ENCODE measurements around the gene PLK5. TPM values are rescaled to one million over a fixed set of nuclear protein-coding genes. Genes with fewer than 3 reads are reported as not detected.
A peak's percentile ranks its signal among the peaks of the same experiment; 100 is the strongest.

PLK5 gene
- total RNA-seq, 1 donor from 2014 or later = 0.26 TPM

DNA sequence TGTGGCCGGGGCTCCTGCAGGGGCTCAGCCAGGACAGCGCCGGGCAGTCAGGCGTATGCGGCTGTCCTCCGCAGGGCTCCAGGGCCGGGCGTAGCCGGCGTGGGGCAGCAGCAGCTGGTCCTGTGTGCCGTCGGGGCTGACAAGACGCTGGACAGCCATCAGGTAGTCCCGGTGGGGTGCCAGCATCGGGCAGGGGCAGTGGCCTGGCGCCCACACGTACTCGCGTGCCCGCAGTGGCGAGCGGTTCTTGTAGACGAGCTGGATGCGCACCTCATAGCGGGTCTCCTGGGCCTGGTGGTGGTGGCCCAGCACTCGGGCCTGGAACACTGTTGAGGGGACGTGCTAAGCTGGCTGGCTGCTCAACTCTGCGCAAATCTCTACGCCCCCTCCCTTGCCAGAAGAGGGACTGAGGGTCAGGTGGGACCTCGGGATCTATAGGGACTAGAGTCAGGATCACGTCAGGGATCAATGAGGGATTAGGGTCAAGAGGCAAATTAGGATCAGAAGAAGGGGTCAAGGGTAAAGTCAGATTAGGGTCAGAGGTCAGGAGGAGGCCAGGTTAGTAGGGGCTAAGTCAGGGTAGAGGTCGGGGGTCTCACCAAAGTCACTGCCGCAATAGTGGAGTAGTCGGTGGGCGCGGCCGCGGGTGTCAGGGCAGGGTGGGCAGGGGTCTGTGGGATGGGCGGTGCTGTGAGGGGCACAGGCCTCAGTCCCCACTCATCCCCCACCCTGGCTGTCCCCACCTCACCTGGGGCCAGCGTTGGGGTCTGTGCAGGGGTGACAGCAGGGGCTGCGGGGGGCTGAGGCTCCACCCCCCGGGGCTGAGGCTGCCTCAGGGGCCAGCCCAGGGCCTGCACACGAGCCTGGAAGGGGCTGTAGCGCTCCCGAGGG, 17.6 kb upstream of the PLK5 start:
- peaks cover 38% of the 10 kb centered on the region for H3K27me3 Mint-ChIP-seq
- no peak for DNase-seq (ENCODE audit: low spot score, unreplicated experiment)
- H3K4me3 Mint-ChIP-seq (ENCODE audit: low read depth) = no peak overlapping the region
- no peaks in the 10 kb centered on the region for H3K9me3 Mint-ChIP-seq (ENCODE audit: low read depth)
- TF ChIP-seq, protein P1, sequence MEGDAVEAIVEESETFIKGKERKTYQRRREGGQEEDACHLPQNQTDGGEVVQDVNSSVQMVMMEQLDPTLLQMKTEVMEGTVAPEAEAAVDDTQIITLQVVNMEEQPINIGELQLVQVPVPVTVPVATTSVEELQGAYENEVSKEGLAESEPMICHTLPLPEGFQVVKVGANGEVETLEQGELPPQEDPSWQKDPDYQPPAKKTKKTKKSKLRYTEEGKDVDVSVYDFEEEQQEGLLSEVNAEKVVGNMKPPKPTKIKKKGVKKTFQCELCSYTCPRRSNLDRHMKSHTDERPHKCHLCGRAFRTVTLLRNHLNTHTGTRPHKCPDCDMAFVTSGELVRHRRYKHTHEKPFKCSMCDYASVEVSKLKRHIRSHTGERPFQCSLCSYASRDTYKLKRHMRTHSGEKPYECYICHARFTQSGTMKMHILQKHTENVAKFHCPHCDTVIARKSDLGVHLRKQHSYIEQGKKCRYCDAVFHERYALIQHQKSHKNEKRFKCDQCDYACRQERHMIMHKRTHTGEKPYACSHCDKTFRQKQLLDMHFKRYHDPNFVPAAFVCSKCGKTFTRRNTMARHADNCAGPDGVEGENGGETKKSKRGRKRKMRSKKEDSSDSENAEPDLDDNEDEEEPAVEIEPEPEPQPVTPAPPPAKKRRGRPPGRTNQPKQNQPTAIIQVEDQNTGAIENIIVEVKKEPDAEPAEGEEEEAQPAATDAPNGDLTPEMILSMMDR (IDR thresholded peaks at IDR 0.05; ENCODE audit: unreplicated experiment) = no peak
- no peak overlapping the region for H3K27ac Mint-ChIP-seq
- peaks cover 4% of the 10 kb centered on the region for H3K4me1 Mint-ChIP-seq (ENCODE audit: low read depth)
- peaks cover 2% of the 10 kb centered on the region for H3K36me3 Mint-ChIP-seq (ENCODE audit: insufficient read depth)

DNA sequence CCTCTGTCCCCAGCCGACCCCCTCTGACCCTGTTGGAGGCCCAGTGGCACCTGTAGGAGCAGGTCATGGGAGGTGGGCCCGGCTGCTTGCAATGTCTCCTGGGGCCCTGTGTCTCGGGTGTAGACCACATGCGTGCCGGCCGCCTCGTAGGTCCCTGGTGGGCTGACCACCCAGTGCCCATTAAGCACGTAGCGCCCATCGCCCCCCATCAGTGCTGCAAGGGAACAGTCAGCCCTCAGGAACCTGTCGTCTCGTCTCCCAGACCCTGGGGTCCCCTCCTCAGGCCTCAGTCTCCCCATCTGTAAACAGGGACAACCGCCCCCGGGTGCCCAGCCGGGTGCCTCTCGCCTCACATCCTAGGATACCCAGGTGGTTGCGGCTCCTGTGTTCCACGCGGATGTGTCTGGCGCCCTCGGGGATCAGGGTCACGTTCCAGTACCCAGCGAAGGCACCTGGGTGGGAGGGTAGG, 16.7 kb upstream of the PLK5 start:
- no peak for DNase-seq (ENCODE audit: low spot score, unreplicated experiment)
- Mint-ChIP-seq H3K27me3 (peaks cover 40% of the 10 kb centered on the region), H3K36me3 (ENCODE audit: insufficient read depth) (peaks cover 2% of the 10 kb centered on the region), H3K4me3 (ENCODE audit: low read depth) (no peak overlapping the region), H3K9me3 (ENCODE audit: low read depth) (no peaks in the 10 kb centered on the region), H3K4me1 (ENCODE audit: low read depth) (peaks cover 3% of the 10 kb centered on the region), H3K27ac (no peak overlapping the region)
- TF ChIP-seq, protein P1 (IDR thresholded peaks at IDR 0.05; ENCODE audit: unreplicated experiment) = no peak

DNA sequence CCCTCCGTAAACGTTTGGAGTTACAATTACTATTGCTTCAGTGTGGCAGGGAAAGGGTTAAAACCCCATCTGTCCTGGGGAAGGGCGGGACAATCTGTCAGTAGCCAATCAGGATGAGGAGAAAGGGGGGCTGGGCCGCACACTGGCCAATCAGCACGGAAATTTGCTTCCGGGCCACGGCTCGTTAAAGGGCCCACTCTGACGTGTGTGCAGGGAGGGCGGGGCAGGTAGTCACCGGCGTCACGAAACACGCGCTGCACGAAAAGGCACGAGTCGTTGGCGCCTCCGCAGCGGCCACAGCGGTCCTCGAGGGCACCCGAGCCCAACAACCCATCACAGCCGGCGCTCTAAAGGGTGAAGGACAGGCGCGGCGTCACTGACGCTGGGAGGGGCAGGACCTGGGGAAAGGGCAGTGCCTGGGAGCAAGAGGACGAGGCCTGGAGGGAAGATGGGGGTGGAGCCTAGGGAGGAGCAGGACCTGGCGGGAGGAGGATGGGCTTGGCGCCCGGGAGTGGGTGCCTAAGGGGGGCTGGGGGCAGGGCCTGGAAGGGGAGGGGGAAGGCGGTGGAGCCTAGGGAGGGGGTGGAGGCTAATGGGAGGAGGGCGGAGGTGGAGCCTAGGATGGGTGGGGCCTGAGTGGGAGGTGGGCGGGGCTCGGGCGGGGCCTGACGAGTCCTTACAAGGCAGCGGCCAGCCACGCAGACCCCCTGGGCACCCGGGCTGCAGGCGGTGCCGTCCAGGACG, 15.9 kb upstream of the PLK5 start:
- peak; percentile 82 for DNase-seq (ENCODE audit: low spot score, unreplicated experiment)
- Mint-ChIP-seq H3K4me3 (ENCODE audit: low read depth) (peak overlapping the region; percentile 81), H3K27me3 (peaks cover 38% of the 10 kb centered on the region), H3K4me1 (ENCODE audit: low read depth) (peaks cover 3% of the 10 kb centered on the region), H3K27ac (peak overlapping the region; percentile 93), H3K36me3 (ENCODE audit: insufficient read depth) (peaks cover 2% of the 10 kb centered on the region), H3K9me3 (ENCODE audit: low read depth) (no peaks in the 10 kb centered on the region)
- TF ChIP-seq, protein P1 (IDR thresholded peaks at IDR 0.05; ENCODE audit: unreplicated experiment) = no peak

DNA sequence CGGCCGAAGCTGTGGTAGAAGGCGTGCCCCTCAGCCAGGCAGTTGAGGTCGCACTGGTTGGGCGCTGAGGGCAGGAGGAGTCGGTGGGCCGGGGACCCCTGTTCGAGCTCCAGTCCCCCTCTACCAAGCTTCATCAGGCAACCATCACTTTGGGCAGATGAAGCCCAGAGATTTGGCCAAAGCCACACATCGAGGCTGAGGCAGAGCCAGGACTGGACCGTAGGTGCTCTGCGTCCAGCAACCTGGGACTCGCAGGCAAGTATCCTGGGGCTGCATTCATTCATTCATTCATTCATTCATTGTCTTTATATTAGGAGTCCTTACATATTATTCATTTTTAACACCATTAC, 15.4 kb upstream of the PLK5 start:
- no peak overlapping the region for H3K27ac Mint-ChIP-seq
- H3K9me3 Mint-ChIP-seq (ENCODE audit: low read depth) = no peaks in the 10 kb centered on the region
- H3K4me3 Mint-ChIP-seq (ENCODE audit: low read depth) = no peak overlapping the region
- H3K36me3 Mint-ChIP-seq (ENCODE audit: insufficient read depth) = peaks cover 2% of the 10 kb centered on the region
- peaks cover 35% of the 10 kb centered on the region for H3K27me3 Mint-ChIP-seq
- TF ChIP-seq, protein P1 (IDR thresholded peaks at IDR 0.05; ENCODE audit: unreplicated experiment) = no peak
- DNase-seq (ENCODE audit: low spot score, unreplicated experiment) = no peak
- H3K4me1 Mint-ChIP-seq (ENCODE audit: low read depth) = peaks cover 3% of the 10 kb centered on the region

DNA sequence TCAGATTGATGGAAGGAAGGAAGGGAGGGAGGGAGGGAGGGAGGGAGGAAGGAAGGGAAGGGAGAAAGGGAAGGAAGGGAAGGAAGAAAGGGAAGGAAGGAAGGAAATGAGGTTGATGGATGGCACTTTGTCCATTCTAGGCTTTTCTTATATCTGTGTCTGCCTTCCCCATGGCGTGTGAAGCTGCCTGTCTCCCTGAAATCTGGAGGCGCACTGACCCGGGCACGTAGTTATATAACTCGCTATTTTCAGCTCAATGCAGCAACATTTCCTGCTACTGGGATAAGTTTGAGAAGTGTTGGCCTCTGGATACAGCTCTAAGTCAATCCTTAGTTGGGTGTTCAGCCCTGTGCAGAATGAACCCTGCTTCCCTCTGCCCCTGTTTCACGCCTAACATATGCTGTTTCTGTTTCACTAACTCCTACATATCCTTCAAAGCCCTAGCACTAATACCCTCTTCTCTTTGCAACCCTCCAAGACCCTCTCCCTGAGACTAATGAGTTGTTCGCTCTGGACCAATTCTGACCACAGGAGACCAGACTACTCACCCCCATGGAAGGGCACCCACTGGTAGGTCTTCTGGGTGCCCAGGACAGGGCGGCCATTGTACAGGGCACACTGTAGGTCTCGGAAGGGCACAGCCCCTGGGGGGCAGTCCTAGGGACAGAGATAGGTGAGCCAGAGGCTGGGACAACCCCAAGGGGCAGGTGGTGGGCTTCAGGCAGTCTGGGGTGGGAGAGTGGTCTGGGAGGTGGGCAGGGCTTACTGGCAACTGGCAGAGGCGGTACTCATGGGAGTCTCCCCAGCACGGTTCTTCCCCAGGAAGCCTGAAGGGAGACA, 14.1 kb upstream of the PLK5 start:
- Mint-ChIP-seq H3K4me3 (ENCODE audit: low read depth) (no peak overlapping the region), H3K4me1 (ENCODE audit: low read depth) (peaks cover 3% of the 10 kb centered on the region), H3K36me3 (ENCODE audit: insufficient read depth) (peaks cover 2% of the 10 kb centered on the region), H3K9me3 (ENCODE audit: low read depth) (no peaks in the 10 kb centered on the region), H3K27ac (no peak overlapping the region), H3K27me3 (peaks cover 34% of the 10 kb centered on the region)
- TF ChIP-seq, protein P1 (IDR thresholded peaks at IDR 0.05; ENCODE audit: unreplicated experiment) = no peak
- DNase-seq (ENCODE audit: low spot score, unreplicated experiment) = no peak

Measured in progenitor cell of endocrine pancreas (in vitro differentiated cells).